ENCODE data around the gene OLFML3. TPM values are rescaled to one million over a fixed set of nuclear protein-coding genes. Genes with fewer than 3 reads are reported as not detected.
A peak's percentile ranks its signal among the peaks of the same experiment; 100 is the strongest.

OLFML3 gene
- total and polyA plus RNA-seq, 2 of the 13 experiments (the other 11 are each of a cell fraction or from before 2014, with no cell fraction given) = 2.0 to 5.1 TPM

GRCh38 chr1:113930499-113931161 is 48.6 kb upstream of the OLFML3 start (continued):
- TF ChIP-seq ZNF275 (CRISPR knock-in tag; IDR thresholded peaks at IDR 0.05; ENCODE audit: borderline replicate concordance) (no peak), ZBTB4 (CRISPR knock-in tag; IDR thresholded peaks at IDR 0.05; ENCODE audit: borderline replicate concordance) (no peak), IRF2 (CRISPR knock-in tag; IDR thresholded peaks at IDR 0.05) (no peak; the same call in 1 of the 2 replicates), HNRNPK (IDR thresholded peaks at IDR 0.05; ENCODE audit: low read depth, low read length, poor library complexity, severe bottlenecking) (peak; percentile 38), TBL1XR1 (IDR thresholded peaks at IDR 0.05; ENCODE audit: borderline replicate concordance, low read length, partially characterized antibody) (no peak), ZNF570 (CRISPR knock-in tag; IDR thresholded peaks at IDR 0.05; ENCODE audit: borderline replicate concordance) (no peak), ZFP36L2 (CRISPR knock-in tag; IDR thresholded peaks at IDR 0.05) (no peak), ZNF652 (CRISPR knock-in tag; IDR thresholded peaks at IDR 0.05; ENCODE audit: borderline replicate concordance, low read depth) (0 out of 2 replicates have a peak, but pooled peaks have one; percentile 18), ZNF318 (CRISPR knock-in tag; IDR thresholded peaks at IDR 0.05) (no peak), THAP9 (CRISPR knock-in tag; IDR thresholded peaks at IDR 0.05; ENCODE audit: borderline replicate concordance) (no peak), CC2D1A (CRISPR knock-in tag; IDR thresholded peaks at IDR 0.05) (no peak), NAIF1 (CRISPR knock-in tag; IDR thresholded peaks at IDR 0.05; ENCODE audit: borderline replicate concordance) (no peak)

Data from HepG2 (cell line).